Testis (tissue), 3 donors: ENCODE results near the gene ERC1. TPM values are rescaled to one million over a fixed set of nuclear protein-coding genes. Genes with fewer than 3 reads are reported as not detected.

Source experiments
- DNase-seq: peaks from one replicate; pipeline ENCODE4 v3.0.0-alpha.2; 2019
- H3K27ac ChIP-seq, 2 donors: fragments of 200-600 bp; sonication (generic); one replicate each; pipeline ENCODE4 v1.5.1; 2019
- H3K27me3 ChIP-seq: fragments of 200-600 bp; sonication (generic); one replicate; pipeline ENCODE4 v1.5.1; 2019
- H3K36me3 ChIP-seq: fragments of 200-600 bp; sonication (generic); one replicate; pipeline ENCODE4 v1.5.1; 2017; ENCODE audit warnings: low read depth; ENCODE audit errors: missing control alignments
- H3K4me1 ChIP-seq: fragments of 200-600 bp; sonication (generic); one replicate; pipeline ENCODE4 v1.5.1; 2019
- H3K4me3 ChIP-seq, 2 donors: fragments of 200-600 bp; sonication (generic); one replicate each; pipeline ENCODE4 v1.5.1; 2017 to 2019
- H3K9me3 ChIP-seq: fragments of 200-600 bp; sonication (generic); one replicate; pipeline ENCODE4 v1.5.1; 2017
- POLR2A ChIP-seq: fragments of 450-650 bp; IDR thresholded peaks from one replicate; pipeline ENCODE4 v1.6.1; 2017; ENCODE audit warnings: antibody characterized with exemption, mild to moderate bottlenecking, moderate library complexity
- WGBS, 2 donors: methylation state at CpG; one replicate each; pipeline ENCODE4 v1.1.5; 2018; 5-methylcytosine and 5-hydroxymethylcytosine counted together
- intact Hi-C: fragments of 100-400 bp; cut with DNase I; formaldehyde crosslinking; loops from one replicate; pipeline ENCODE4 v1.15.1; 2023; ENCODE audit warnings: low total_unique reads
- polyA plus RNA-seq: library from polyadenylated mRNA; stranded (reverse); fragments of 350-450 nt; fragmentation: Illumina TruSeq; extraction: RNeasy Lipid Tissue Mini Kit (QIAGEN cat#74804); gene quantifications from one replicate; pipeline ENCODE4 v1.2.3, GENCODE V29; 2014; ENCODE audit warnings: low read depth, low replicate concordance; ENCODE audit not compliant: insufficient read depth
- total RNA-seq, 2 donors: library from RNA; depleted of rRNA; stranded (reverse); fragments of >200 nt; gene quantifications; one replicate each; pipeline ENCODE4 v1.2.3, GENCODE V29; 2016
- TF ChIP-seq, protein P1 (sequence below), 3 experiments: fragments of 450-650 bp in 2 of 3; fragments of 200-600 bp in 1 of 3; sonication (generic) in 1 of 3; IDR thresholded peaks; one replicate each; pipeline ENCODE4 v1.5.1; 2016 to 2019; ENCODE audit warnings: antibody characterized with exemption in 3 of 3, mild to moderate bottlenecking in 2 of 3, moderate library complexity in 1 of 3

The ERC1 gene
- total and polyA plus RNA-seq, 3 donors from 2014 or later = 25.8 to 109 (median 106) TPM

GRCh38 chr12:1053690-1054089 is 62.7 kb downstream of the ERC1 start:
- Histone ChIP-seq H3K27me3 (no peaks in the 10 kb centered on the region), H3K36me3 (no peaks in the 10 kb centered on the region), H3K9me3 (no peaks in the 10 kb centered on the region), H3K4me1 (peaks cover 9% of the 10 kb centered on the region), H3K4me3 (no peak overlapping the region), H3K27ac (peak overlapping the region; percentile 18 to 72)
- intact Hi-C loops = no loop called here
- DNase-seq = no peak
- no peak for TF ChIP-seq POLR2A
- TF ChIP-seq, protein P1, sequence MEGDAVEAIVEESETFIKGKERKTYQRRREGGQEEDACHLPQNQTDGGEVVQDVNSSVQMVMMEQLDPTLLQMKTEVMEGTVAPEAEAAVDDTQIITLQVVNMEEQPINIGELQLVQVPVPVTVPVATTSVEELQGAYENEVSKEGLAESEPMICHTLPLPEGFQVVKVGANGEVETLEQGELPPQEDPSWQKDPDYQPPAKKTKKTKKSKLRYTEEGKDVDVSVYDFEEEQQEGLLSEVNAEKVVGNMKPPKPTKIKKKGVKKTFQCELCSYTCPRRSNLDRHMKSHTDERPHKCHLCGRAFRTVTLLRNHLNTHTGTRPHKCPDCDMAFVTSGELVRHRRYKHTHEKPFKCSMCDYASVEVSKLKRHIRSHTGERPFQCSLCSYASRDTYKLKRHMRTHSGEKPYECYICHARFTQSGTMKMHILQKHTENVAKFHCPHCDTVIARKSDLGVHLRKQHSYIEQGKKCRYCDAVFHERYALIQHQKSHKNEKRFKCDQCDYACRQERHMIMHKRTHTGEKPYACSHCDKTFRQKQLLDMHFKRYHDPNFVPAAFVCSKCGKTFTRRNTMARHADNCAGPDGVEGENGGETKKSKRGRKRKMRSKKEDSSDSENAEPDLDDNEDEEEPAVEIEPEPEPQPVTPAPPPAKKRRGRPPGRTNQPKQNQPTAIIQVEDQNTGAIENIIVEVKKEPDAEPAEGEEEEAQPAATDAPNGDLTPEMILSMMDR (IDR thresholded peaks at IDR 0.05) = no peak

GRCh38 chr12:1054117-1054870 is 63.3 kb downstream of the ERC1 start:
- intact Hi-C loops = no loop called here
- no peak overlapping the region for H3K4me3 ChIP-seq
- peak overlapping the region; percentile 18 to 72 for H3K27ac ChIP-seq
- 22 to 50% methylated on average over 6 of the region's 6 CpGs for WGBS, 2 donors
- DNase-seq = peak; percentile 60
- TF ChIP-seq POLR2A = no peak
- TF ChIP-seq, protein P1 (IDR thresholded peaks at IDR 0.05) = no peak
- peaks cover 9% of the 10 kb centered on the region for H3K4me1 ChIP-seq
- no peaks in the 10 kb centered on the region for H3K36me3 ChIP-seq
- H3K9me3 ChIP-seq = no peaks in the 10 kb centered on the region
- no peaks in the 10 kb centered on the region for H3K27me3 ChIP-seq

DNA sequence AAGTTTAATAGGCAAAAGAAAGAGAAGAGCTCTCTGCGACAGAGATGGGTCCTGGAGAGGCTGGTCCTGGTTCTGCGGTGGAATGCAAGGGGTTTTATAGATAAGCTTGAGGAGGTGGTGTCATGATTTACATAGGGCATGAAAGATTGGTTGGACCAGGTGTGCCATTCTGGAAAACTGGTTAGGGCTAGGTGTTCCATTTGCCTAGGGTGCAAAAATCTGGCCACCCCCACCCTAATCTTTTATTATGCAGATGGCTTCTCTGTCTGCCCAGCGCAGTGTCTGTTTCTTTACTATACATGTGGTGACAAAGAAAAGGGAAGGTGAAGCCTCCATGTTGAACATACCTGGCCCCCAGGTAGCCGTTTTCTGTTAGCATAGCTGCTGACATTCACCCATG is 65.4 kb downstream of the ERC1 start:
- TF ChIP-seq POLR2A = no peak
- TF ChIP-seq, protein P1 (IDR thresholded peaks at IDR 0.05) = no peak
- DNase-seq = no peak
- 90 to 91% methylated on average over 4 of the region's 4 CpGs for WGBS, 2 donors
- Histone ChIP-seq H3K27ac (no peak overlapping the region), H3K36me3 (no peaks in the 10 kb centered on the region), H3K4me3 (no peak overlapping the region), H3K9me3 (no peaks in the 10 kb centered on the region), H3K27me3 (no peaks in the 10 kb centered on the region), H3K4me1 (peaks cover 9% of the 10 kb centered on the region)
- intact Hi-C loops = no loop called here

DNA sequence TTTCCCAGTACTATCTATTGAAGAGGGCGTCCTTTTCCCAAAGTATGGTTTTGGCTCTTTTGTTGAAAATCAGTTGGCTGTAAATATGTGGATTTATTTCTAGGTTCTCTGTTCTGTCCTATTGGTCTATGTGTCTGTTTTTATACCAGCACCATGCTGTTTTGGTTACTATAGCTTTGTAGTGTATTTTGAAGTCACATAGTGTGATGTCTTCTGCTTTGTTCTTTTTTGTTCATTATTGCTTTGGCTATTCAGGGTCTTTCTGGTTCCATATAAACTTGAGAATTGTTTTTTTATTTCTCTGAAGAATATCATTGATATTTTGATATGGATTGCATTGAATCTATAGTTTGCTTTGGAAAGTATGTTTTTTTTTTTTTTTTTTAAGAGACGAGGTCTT is 67.4 kb downstream of the ERC1 start:
- WGBS, 2 donors = 95 to 97% methylated on average over 2 of the region's 2 CpGs
- TF ChIP-seq POLR2A = no peak
- TF ChIP-seq, protein P1 (IDR thresholded peaks at IDR 0.05) = no peak
- no peaks in the 10 kb centered on the region for H3K27me3 ChIP-seq
- H3K4me3 ChIP-seq = no peak overlapping the region
- intact Hi-C loops = no loop called here
- peaks cover 9% of the 10 kb centered on the region for H3K4me1 ChIP-seq
- no peaks in the 10 kb centered on the region for H3K9me3 ChIP-seq
- H3K36me3 ChIP-seq = no peaks in the 10 kb centered on the region
- no peak for DNase-seq
- H3K27ac ChIP-seq = no peak overlapping the region

GRCh38 chr12:1059162-1059561 is 68.1 kb downstream of the ERC1 start:
- no peaks in the 10 kb centered on the region for H3K9me3 ChIP-seq
- no peak overlapping the region for H3K4me3 ChIP-seq
- H3K27ac ChIP-seq = no peak overlapping the region
- peaks cover 5% of the 10 kb centered on the region for H3K4me1 ChIP-seq
- TF ChIP-seq, protein P1 (IDR thresholded peaks at IDR 0.05) = no peak
- no peak for TF ChIP-seq POLR2A
- H3K27me3 ChIP-seq = no peaks in the 10 kb centered on the region
- no peaks in the 10 kb centered on the region for H3K36me3 ChIP-seq
- DNase-seq = no peak
- intact Hi-C loops = no loop called here
